Right atrium auricular region (tissue), 2 donors: Measurements from ENCODE around the gene SPON1. TPM values are rescaled to one million over a fixed set of nuclear protein-coding genes. Genes with fewer than 3 reads are reported as not detected.

ENCODE experiments used
- DNase-seq: peaks from one replicate; pipeline ENCODE4 v3.0.0-alpha.2; 2019; ENCODE audit warnings: low spot score
- H3K27ac ChIP-seq, 2 donors: fragments of 200-600 bp; sonication (generic); 1 replicate in 1 of 2; 2 replicates in 1 of 2; pipeline ENCODE4 v1.5.1; 2016 to 2019
- H3K27me3 ChIP-seq, 2 donors: fragments of 200-600 bp; sonication (generic); one replicate each; pipeline versions ENCODE4 v1.5.1 to v1.6.0; 2017 to 2019
- H3K36me3 ChIP-seq: fragments of 200-600 bp; sonication (generic); one replicate; pipeline ENCODE4 v1.5.1; 2016
- H3K4me1 ChIP-seq, 2 donors: fragments of 200-600 bp; sonication (generic); one replicate each; pipeline versions ENCODE4 v1.5.1 to v1.6.0; 2017 to 2019
- H3K4me3 ChIP-seq, 2 donors: fragments of 200-600 bp; sonication (generic); 1 replicate in 1 of 2; 2 replicates in 1 of 2; pipeline ENCODE4 v1.5.1; 2017 to 2019; ENCODE audit warnings: mild to moderate bottlenecking in 1 of 2, moderate library complexity in 1 of 2
- H3K9me3 ChIP-seq, 2 donors: fragments of 200-600 bp; sonication (generic); one replicate each; pipeline ENCODE4 v1.5.1; 2019
- CTCF ChIP-seq, 2 donors: fragments of 200-600 bp; sonication (generic); IDR thresholded peaks; one replicate each; pipeline ENCODE4 v1.5.1; 2019; ENCODE audit warnings: antibody characterized with exemption in 2 of 2
- total RNA-seq, 2 donors: library from RNA; depleted of rRNA; stranded (reverse); fragments of >200 nt; gene quantifications; one replicate each; pipeline ENCODE4 v1.1.0, GENCODE V29; 2016

The SPON1 gene
- total RNA-seq, 2 donors from 2014 or later = 22.8 to 27.0 TPM

- peaks cover 0 to 24% of the 10 kb centered on the region in 2 donors for H3K4me1 ChIP-seq
- H3K36me3 ChIP-seq = no peaks in the 10 kb centered on the region
Observed at GRCh38 chr11:14315130-14315529, 352.6 kb downstream of the SPON1 start.

More at GRCh38 chr11:14315130-14315529, 352.6 kb downstream of the SPON1 start:
- Histone ChIP-seq H3K4me3 (no peak overlapping the region), H3K27me3 (no peaks in the 10 kb centered on the region), H3K27ac (no peak overlapping the region), H3K9me3 (no peaks in the 10 kb centered on the region)
- DNase-seq = no peak
- no peak for TF ChIP-seq CTCF (IDR thresholded peaks at IDR 0.05)
